Thymus (tissue), 11 donors: ENCODE measurements around the gene NAA40. TPM values are rescaled to one million over a fixed set of nuclear protein-coding genes. Genes with fewer than 3 reads are reported as not detected.

Experiments used
- DNase-seq, 9 donors: peaks; one replicate each; pipeline ENCODE4 v3.0.0-alpha.2; 2013; ENCODE audit warnings: low spot score in 9 of 9, low read depth in 6 of 9, missing footprints in 1 of 9
- H3K27ac ChIP-seq, 2 donors: one replicate each; pipeline ENCODE4 v1.5.1; 2013; ENCODE audit warnings: control low read depth in 1 of 2, low read depth in 1 of 2, low read length in 1 of 2, mild to moderate bottlenecking in 1 of 2, moderate library complexity in 1 of 2
- H3K27me3 ChIP-seq, 2 donors: one replicate each; pipeline ENCODE4 v1.5.1; 2013; ENCODE audit warnings: low read length in 1 of 2; ENCODE audit not compliant: control insufficient read depth in 2 of 2, insufficient read depth in 1 of 2
- H3K36me3 ChIP-seq, 2 donors: one replicate each; pipeline ENCODE4 v1.5.1; 2013; ENCODE audit warnings: low read length in 1 of 2, mild to moderate bottlenecking in 1 of 2, moderate library complexity in 1 of 2; ENCODE audit not compliant: control insufficient read depth in 2 of 2, insufficient read depth in 2 of 2
- H3K4me1 ChIP-seq, 2 donors: one replicate each; pipeline ENCODE4 v1.5.1; 2013; ENCODE audit warnings: low read length in 2 of 2; ENCODE audit not compliant: control insufficient read depth in 2 of 2, insufficient read depth in 2 of 2
- H3K4me3 ChIP-seq, 2 donors: one replicate each; pipeline ENCODE4 v1.5.1; 2013; ENCODE audit warnings: low read length in 2 of 2, control low read depth in 1 of 2, mild to moderate bottlenecking in 1 of 2
- H3K9me3 ChIP-seq, 2 donors: one replicate each; pipeline ENCODE4 v1.5.1; 2013; ENCODE audit warnings: low read length in 1 of 2, mild to moderate bottlenecking in 1 of 2; ENCODE audit not compliant: control insufficient read depth in 2 of 2, insufficient read depth in 1 of 2
- WGBS: extraction: QIAGEN DNeasy Blood & Tissue Kit; methylation state at CpG from one replicate; pipeline ENCODE4 v1.1.7; 2013; 5-methylcytosine and 5-hydroxymethylcytosine counted together
- polyA plus RNA-seq: library from polyadenylated mRNA; stranded (reverse); fragments of 200-250 nt; gene quantifications from one replicate; pipeline ENCODE4 v1.2.3, GENCODE V29; 2013
- total RNA-seq: library from RNA; stranded (reverse); fragments of 120-200 nt; gene quantifications from one replicate; pipeline ENCODE4 v1.2.4, GENCODE V29; 2013
- donor health status: healthy.

The NAA40 gene
- total and polyA plus RNA-seq, 2 donors = 9.1 to 18.4 TPM

DNA sequence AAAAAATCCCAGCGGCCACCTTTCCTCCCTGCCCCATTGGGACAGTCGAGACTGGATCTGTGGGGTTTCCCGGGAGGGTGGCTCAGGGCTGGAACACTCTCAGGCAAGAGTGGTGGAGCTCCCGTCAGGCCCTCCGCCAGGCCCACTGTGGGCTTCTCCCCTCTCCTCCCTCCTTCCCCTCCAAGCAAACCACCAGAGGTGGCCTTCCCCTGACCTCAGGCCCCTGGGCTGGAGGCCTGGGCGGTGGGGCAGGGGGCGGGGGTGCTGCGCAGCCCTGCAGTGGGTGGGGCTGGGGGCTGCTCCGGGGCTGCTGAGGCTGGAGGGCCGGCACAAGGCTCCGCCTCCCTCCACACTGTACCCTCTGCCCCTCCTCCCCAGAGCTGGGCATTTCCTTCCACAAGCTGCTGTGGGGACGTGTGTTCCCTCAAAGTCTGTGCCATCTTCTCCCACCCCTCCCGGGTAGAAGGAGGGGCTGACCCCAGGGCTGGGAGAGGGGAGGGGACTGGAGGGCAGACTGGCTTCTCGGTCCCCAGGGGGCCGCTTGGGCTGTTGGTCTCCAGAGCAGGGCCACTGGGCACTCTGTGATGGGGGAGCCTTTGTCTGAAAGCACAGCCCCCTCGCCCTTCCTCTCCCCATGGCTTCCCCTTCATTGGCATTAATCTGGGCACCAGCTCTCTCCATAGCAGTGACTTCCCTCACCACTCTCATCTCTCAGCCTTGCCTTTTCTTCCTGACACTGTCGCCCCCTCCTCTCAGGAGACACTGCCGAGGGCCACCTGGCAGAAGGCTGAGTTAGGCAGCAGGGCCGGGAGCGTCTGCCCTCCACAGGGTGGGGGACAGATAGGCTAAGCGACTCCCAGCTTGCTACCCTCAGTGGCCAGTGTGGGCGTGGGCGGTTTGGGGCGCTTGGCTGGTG is 29.0 kb upstream of the NAA40 start:
- Histone ChIP-seq H3K4me1 (peaks cover 0 to 14% of the 10 kb centered on the region in 2 donors), H3K36me3 (peaks cover 53 to 55% of the 10 kb centered on the region in 2 donors), H3K9me3 (no peaks in the 10 kb centered on the region), H3K4me3 (no peak overlapping the region), H3K27me3 (peaks cover 0 to under 1% of the 10 kb centered on the region in 2 donors), H3K27ac (no peak overlapping the region)
- no peak for DNase-seq
- 59% methylated on average over 24 of the region's 24 CpGs for WGBS

DNA sequence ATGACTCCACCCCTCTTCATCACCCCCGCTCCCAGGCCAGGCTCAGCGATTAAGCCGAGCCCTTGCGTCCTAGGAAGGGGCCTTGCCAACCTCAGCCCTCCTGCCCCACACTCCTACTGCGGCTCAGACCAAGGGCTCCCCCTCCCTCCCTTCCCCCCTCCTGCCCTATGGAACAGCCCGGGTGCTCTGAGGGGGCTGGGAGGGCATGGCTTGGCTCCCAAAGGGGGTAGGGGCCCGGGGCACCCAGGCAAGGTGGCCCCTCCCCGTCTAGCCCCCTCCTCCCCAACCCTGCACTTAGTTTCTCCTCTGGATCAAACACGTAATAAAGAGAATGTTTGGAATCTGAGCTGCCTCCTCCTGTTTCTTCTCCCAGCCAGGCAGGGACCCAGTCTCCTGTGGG is 28.1 kb upstream of the NAA40 start:
- Histone ChIP-seq H3K4me3 (no peak overlapping the region), H3K36me3 (peaks cover 45 to 46% of the 10 kb centered on the region in 2 donors), H3K9me3 (no peaks in the 10 kb centered on the region), H3K27ac (no peak overlapping the region), H3K27me3 (peaks cover 0 to 7% of the 10 kb centered on the region in 2 donors), H3K4me1 (peaks cover 1 to 19% of the 10 kb centered on the region in 2 donors)
- WGBS = 89% methylated on average over 9 of the region's 9 CpGs
- no peak for DNase-seq

DNA sequence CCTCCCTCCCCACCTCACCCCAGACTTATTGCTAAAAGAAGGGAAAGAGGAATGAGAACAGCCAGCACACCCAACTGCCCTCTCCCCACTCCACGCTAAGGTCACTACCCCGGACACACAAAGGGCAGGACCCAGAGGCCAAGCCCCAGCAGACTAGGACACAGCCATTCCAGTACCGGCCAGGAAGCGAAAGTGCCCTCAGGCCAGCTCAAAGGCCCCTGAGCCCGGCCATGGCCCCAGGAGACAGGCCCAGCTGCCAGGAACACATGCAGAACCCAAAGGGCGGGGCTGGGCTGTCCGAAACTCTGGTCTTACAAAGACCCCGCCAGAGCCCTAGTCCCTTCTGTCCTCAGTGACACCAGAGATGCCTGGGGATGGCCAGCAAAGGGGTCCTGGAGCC is 27.4 kb upstream of the NAA40 start:
- WGBS = 94% methylated on average over 8 of the region's 8 CpGs
- no peaks in the 10 kb centered on the region for H3K9me3 ChIP-seq
- H3K27me3 ChIP-seq = peaks cover 0 to 15% of the 10 kb centered on the region in 2 donors
- DNase-seq = no peak
- H3K4me3 ChIP-seq = no peak overlapping the region
- H3K27ac ChIP-seq = no peak overlapping the region
- peaks cover 5 to 27% of the 10 kb centered on the region in 2 donors for H3K4me1 ChIP-seq
- H3K36me3 ChIP-seq = peaks cover 39% of the 10 kb centered on the region in 2 donors

DNA sequence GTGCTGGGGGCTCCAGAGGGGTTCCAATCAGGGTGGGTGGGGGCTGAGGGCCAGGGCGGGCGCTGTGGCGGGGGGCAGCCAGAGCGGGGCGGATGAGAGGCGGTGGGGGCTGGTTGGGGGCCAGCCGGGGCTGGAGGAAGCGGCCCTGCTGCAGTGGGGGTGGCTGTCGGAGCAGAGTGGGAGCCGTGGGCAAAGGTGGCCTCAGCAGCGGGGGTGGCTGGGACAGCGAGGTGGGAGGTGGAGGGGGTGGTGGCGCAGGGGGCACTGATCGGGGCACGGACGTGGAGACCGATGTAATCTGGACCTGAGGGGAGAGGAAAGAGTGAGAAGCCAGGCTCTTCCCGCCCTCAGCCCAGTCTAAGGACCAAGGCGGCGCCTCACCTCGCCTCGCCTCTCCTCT is 26.9 kb upstream of the NAA40 start:
- WGBS = 98% methylated on average over 22 of the region's 22 CpGs
- H3K36me3 ChIP-seq = peaks cover 35 to 37% of the 10 kb centered on the region in 2 donors
- no peak overlapping the region for H3K27ac ChIP-seq
- no peak overlapping the region for H3K4me3 ChIP-seq
- no peak for DNase-seq
- no peaks in the 10 kb centered on the region for H3K9me3 ChIP-seq
- peaks cover 0 to 17% of the 10 kb centered on the region in 2 donors for H3K27me3 ChIP-seq
- H3K4me1 ChIP-seq = peaks cover 5 to 28% of the 10 kb centered on the region in 2 donors

DNA sequence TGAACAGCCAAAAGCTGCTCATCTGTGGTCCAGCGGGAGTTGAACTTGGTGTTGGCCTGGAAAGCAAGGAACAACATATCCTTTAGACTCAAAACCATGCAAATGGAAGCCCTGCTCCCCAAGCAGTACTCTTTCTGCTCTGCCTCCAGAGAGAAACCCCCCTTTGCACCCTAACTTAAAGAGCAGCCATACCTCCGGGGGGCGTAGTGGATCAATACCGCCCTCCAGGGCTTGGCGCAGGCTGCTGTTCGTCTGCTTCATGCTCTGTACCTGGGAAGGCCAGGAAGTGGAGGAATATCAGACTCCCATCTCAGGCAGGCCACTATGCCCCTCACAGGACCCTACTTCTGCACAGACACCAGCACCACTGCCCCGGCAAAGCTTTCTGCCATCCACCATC is 26.1 kb upstream of the NAA40 start:
- Histone ChIP-seq H3K36me3 (peaks cover 27 to 29% of the 10 kb centered on the region in 2 donors), H3K4me1 (peaks cover 9 to 31% of the 10 kb centered on the region in 2 donors), H3K4me3 (no peak overlapping the region), H3K27ac (no peak overlapping the region), H3K9me3 (no peaks in the 10 kb centered on the region), H3K27me3 (peaks cover 0 to 21% of the 10 kb centered on the region in 2 donors)
- over 99% methylated on average over 7 of the region's 7 CpGs for WGBS
- no peak for DNase-seq

DNA sequence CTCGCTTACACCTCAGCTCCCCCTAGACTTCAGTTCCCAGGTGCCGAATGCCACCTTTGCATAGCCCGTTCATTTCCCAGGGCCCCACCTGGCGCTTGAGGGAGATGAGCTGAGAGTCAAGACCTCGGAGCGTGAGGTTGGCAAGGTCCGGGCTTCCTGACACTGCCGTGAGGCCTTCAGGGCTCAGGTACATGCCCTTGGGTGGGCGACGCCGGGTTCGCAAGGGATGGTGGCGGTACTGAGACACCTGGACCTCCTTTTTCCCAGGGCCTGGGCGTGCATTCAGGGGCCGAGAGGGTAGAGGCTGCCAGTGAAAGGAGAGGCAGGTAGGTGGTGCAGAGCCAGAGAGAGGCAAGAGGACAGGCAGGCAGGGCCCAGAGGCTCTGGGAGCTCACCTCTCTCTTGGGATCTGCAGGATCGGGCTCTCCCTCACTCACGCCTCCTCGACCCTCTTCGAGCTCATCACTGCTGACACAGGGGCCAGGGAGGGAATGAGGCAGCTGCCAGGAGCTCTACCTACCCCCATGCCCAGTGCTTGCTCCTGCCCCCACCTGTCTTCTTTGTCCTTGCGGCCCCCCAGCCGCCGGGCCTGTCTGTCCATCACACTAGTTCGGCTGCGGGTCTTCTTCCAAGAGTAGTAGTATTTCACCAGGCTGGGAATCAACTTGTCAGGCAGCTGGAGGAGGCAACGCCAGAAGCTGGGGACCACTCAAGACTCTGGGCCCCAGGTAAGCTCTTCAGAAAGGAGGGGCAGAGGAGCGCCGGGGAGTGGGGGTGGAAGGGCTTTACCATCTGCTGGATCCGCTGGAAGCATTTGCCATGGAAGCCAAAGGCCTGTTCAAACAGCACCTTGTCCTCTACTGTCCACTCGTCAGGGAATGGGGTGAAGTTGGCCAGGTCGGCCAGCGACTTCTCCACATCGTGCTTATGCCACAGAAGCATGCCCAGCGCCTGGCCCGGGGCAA is 24.7 kb upstream of the NAA40 start:
- Histone ChIP-seq H3K36me3 (peaks cover 12 to 16% of the 10 kb centered on the region in 2 donors), H3K4me3 (no peak overlapping the region), H3K9me3 (no peaks in the 10 kb centered on the region), H3K4me1 (peaks cover 15 to 44% of the 10 kb centered on the region in 2 donors), H3K27ac (no peak overlapping the region), H3K27me3 (peaks cover 0 to 30% of the 10 kb centered on the region in 2 donors)
- DNase-seq = no peak
- 96% methylated on average over 34 of the region's 34 CpGs for WGBS

DNA sequence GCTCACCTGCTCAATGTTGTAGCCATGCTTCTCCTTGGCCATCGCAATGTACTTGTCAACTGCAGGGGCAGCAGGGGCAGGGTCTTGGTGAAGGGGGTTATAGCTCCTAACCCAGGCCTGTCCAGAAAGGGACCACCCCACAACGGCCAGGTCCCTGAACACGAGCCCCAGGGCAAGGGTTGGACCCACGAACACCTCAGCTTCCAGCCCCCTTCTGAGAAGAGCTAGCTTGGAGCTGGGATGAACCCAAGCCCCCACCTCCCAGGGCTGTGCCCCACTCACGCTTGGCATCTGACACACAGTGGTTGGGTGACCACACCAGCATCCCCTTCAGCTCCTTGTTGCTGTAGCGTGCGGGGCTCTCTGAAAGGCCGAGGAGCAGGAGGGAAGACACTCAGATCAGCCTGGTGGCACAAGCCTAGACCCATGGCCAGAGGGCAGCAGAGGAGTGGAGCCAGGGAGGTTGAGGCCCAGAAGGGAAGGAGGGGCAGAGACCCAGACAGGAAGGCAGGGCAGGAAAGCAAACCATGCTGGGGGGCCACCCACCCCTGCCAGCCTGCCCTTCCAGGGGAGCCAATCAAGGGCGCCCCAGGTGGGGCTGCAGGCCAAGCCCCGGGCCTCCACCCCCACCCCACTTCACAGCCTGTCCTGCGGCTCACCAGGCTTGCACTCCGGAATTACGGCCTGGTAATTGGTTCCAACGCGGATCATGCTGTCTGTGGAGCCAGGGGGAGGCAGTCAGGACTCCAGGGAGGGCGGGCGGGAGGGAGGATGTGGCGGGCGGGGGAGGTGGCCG is 23.7 kb upstream of the NAA40 start:
- H3K27me3 ChIP-seq = peaks cover 0 to 33% of the 10 kb centered on the region in 2 donors
- H3K4me3 ChIP-seq = no peak overlapping the region
- no peak overlapping the region for H3K27ac ChIP-seq
- no peaks in the 10 kb centered on the region for H3K9me3 ChIP-seq
- H3K4me1 ChIP-seq = peaks cover 15 to 46% of the 10 kb centered on the region in 2 donors
- DNase-seq = no peak
- H3K36me3 ChIP-seq = peaks cover 3 to 9% of the 10 kb centered on the region in 2 donors
- WGBS = 83% methylated on average over 20 of the region's 20 CpGs

DNA sequence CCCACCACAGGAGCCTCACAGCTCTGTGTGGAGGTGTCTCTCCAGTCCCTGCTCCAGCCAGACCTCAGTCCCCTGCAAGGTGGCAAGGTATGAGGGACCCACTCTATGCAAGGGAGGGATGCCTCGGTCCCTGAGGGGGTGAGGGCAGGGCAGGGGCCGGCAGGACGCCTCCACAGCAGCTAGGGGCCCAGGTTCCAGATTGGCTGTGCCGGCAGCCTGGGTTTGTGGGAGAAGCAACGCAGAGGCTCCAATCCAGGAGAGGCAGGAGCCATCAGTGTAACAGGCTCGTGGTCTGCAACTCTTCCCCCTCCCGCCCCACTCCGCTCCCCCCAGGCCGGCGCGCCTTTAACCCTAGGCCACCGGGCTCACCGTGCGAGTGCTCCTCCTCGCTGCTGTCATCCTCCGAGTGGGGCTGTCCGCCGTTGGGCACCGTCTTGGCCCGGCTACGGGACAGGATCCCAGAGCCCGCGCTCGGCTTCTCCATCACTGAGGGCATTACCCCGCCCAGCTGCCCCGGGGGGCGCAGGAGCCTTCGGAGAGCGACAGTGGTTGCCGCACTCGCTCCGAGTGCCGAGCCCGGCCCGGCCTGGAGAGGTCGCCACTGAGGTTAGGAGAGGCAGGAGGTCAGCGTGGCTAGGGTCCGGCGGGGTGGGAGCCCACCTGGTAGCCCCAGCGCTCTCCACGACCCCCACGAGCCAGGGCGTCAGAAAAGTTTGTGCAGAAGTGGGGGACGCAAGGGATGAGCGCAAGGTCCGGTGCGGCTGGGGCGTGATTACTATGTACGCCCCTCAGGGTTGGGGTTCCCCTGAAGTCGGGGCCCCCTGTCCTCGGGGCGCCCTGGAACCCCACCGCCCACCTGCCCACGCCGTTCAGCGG is 22.6 kb upstream of the NAA40 start:
- DNase-seq = peak in 5 of 9 donors; percentile 36 to 69 (median 52)
- Histone ChIP-seq H3K4me1 (peaks cover 15 to 49% of the 10 kb centered on the region in 2 donors), H3K27me3 (peaks cover 0 to 41% of the 10 kb centered on the region in 2 donors), H3K27ac (no peak overlapping the region), H3K36me3 (peaks cover 0 to 4% of the 10 kb centered on the region in 2 donors), H3K9me3 (no peaks in the 10 kb centered on the region), H3K4me3 (peak overlapping the region; percentile 54)
- WGBS = 11% methylated on average over 56 of the region's 56 CpGs
